Muscle of leg (tissue), 11 donors: ENCODE data around the gene RBP2. TPM values are rescaled to one million over a fixed set of nuclear protein-coding genes. Genes with fewer than 3 reads are reported as not detected.

Source experiments
- DNase-seq: peaks from one replicate; pipeline ENCODE4 v3.0.0; 2013
- H3K27ac ChIP-seq: one replicate; pipeline ENCODE4 v1.5.1; 2013; ENCODE audit warnings: mild to moderate bottlenecking, low read length, control low read depth
- H3K27me3 ChIP-seq: one replicate; pipeline ENCODE4 v1.6.1; 2013; ENCODE audit warnings: low read length; ENCODE audit not compliant: control insufficient read depth, insufficient read depth
- H3K36me3 ChIP-seq: one replicate; pipeline ENCODE4 v1.6.1; 2013; ENCODE audit warnings: low read length; ENCODE audit not compliant: control insufficient read depth, insufficient read depth
- H3K4me1 ChIP-seq: one replicate; pipeline ENCODE4 v1.6.1; 2013; ENCODE audit warnings: low read length; ENCODE audit not compliant: control insufficient read depth, insufficient read depth
- H3K4me3 ChIP-seq: one replicate; pipeline ENCODE4 v1.5.1; 2013; ENCODE audit warnings: low read length, control low read depth
- H3K9me3 ChIP-seq: replicated peaks from 2 replicates; pipeline ENCODE4 v1.6.1; 2013; ENCODE audit warnings: low read depth, low read length; ENCODE audit not compliant: control insufficient read depth
- WGBS: methylation state at CpG from one replicate; pipeline ENCODE4 v1.1.5; 2013; ENCODE audit warnings: missing lambda C conversion rate; ENCODE audit not compliant: insufficient coverage; 5-methylcytosine and 5-hydroxymethylcytosine counted together
- polyA plus RNA-seq, 8 donors: library from polyadenylated mRNA; unstranded; fragments of 120-200 nt; gene quantifications; one replicate each; pipeline versions ENCODE4 v1.2.1 to v1.2.3, GENCODE V29; 2013; ENCODE audit warnings: inconsistent platforms in 1 of 8, low replicate concordance in 1 of 8; ENCODE audit not compliant: insufficient read length in 8 of 8, insufficient read depth in 1 of 8
- total RNA-seq: library from RNA; stranded (reverse); fragments of 120-200 nt; gene quantifications from one replicate; pipeline ENCODE4 v1.2.4, GENCODE V29; 2013

Gene RBP2
- total and polyA plus RNA-seq, 9 donors, result 0.41 to 81.1 (median 1.4) TPM; not detected in 4

DNA sequence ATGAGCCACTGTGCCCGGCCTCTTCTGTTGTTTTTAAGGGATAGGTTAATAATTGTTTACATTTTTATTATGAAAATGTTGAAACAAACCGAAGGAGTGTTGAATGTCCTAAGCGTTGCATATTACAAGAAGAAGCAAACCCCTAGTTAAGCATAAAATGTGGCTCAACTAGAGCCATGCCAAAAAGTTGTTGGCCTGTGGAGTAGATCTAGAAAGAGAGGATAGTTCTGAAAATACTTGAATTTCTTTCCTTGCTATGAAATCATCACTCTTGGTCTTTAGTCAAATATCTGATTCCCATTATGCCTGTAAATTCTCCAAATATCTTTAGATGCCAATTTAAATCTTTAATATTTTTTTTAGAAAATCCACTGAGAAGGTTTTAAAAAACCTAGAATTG lies 12.8 kb downstream of the RBP2 start:
- peak; percentile 88 for DNase-seq
- H3K4me3 ChIP-seq, result no peak overlapping the region
- WGBS, result no CpG with 5 or more reads among the region's 3 CpGs
- no peaks in the 10 kb centered on the region for H3K36me3 ChIP-seq
- H3K4me1 ChIP-seq, result peaks cover 5% of the 10 kb centered on the region
- H3K27ac ChIP-seq, result no peak overlapping the region
- no peaks in the 10 kb centered on the region for H3K27me3 ChIP-seq
- no peaks in the 10 kb centered on the region for H3K9me3 ChIP-seq

DNA sequence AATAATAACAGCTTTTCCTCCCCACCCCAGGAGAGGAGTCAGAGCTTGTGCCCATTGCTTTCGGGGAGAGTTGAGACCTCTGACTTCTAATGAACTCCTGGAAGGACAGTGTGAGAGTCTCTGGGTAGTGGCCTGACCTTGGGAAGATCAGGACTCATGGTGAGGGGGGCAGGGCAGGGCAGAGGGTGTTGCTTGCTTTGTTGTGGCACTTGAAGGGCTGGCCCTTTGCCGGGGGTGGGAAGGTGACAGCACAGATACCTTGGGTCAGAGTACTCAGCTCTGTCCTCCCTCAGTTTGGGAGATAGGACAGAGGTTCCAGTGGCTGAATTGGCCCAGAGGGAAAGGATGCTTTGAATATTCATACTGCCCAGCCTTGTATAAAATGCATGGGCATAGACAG lies 15.8 kb downstream of the RBP2 start:
- Histone ChIP-seq H3K4me3 (no peak overlapping the region), H3K27me3 (no peaks in the 10 kb centered on the region), H3K4me1 (peaks cover 8% of the 10 kb centered on the region), H3K36me3 (no peaks in the 10 kb centered on the region), H3K9me3 (no peaks in the 10 kb centered on the region), H3K27ac (peak overlapping the region; percentile 7)
- DNase-seq, result no peak
- WGBS, result 68% methylated on average over 2 of the region's 2 CpGs

DNA sequence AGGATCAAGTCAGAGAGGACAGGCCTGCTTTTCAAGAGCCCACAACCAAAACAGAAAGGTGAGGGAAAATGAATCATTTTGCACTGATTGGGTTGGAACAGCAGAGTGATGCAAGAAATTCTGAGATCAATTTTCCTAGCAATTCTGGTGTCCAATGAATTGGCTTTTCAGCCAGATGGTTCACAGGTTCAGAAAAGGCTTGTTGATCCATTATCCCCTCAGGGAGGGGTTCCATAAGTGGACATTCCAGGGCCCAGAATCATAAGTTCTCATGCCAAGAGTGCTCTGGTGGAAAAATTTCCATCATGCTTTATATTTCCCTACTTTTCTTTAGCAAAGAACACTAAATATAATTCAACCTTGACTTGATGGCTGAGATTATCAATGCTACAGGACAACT lies 16.2 kb downstream of the RBP2 start:
- Histone ChIP-seq H3K4me1 (peaks cover 8% of the 10 kb centered on the region), H3K27me3 (no peaks in the 10 kb centered on the region), H3K27ac (peak overlapping the region; percentile 7), H3K9me3 (no peaks in the 10 kb centered on the region), H3K36me3 (no peaks in the 10 kb centered on the region), H3K4me3 (no peak overlapping the region)
- peak; percentile 81 for DNase-seq

DNA sequence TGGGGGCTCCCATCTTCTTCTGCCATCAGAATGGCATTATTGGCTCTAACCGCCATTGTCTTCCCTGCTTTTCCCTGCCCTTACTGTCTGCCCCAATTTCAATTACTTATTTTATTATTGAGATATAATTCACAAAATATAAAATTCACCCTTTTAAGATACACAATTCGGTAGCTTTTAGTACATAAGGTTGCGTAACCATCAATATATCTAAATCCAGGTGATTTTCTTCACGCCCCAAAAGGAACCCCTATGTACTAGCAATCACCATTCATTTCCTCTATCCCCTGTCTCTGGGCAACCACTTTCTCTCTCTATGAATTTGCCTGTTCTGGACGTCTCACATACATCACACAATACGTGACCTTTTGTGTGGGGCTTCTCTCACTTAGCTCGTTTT lies 18.0 kb downstream of the RBP2 start:
- Histone ChIP-seq H3K27me3 (no peaks in the 10 kb centered on the region), H3K27ac (no peak overlapping the region)
- 82% methylated on average over 6 of the region's 7 CpGs for WGBS

DNA sequence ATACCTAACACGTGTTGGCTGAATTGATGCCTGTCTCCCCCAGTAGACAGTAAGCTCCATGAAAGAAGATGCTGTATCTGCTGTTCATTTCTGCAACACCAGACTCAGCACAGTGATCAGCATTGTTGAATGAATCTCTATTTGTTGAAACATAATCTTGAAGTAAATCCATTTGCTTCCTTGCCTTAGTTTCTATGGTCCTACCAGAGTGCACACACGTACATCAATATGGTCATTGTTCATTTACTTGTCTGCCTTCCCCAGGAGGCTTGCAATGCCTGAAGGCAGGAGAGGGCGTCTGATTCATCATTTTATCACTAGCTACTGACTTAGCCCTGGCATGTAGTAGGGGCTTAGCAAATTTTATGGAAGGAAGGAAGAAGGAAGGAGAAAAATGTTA lies 19.2 kb downstream of the RBP2 start:
- WGBS, result no CpG with 5 or more reads among the region's 3 CpGs

More for the DNA sequence above, 18.0 kb downstream of the RBP2 start:
- Histone ChIP-seq H3K4me3 (no peak overlapping the region), H3K9me3 (no peaks in the 10 kb centered on the region), H3K4me1 (peaks cover 14% of the 10 kb centered on the region), H3K36me3 (no peaks in the 10 kb centered on the region)
- DNase-seq, result no peak

DNA sequence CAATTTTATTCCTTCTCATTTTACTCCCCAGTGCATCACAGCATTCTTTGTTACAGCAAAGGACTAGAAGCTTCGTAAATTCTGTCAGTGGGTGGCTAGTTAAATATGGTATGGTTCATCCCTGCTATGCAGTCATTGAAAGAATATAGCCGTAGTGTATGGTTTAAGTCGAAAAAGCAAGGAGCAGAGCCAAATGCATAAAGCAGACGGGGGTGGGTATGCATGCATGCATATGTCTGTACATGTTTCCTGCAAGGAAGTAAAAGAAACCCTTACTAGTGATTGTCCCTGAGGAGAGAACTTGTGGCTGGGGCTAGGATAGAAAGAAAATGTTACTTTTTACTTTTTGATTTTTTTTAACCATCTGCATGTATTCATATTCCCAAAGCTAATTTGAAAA lies 19.9 kb downstream of the RBP2 start:
- H3K4me3 ChIP-seq, result no peak overlapping the region
- no peaks in the 10 kb centered on the region for H3K27me3 ChIP-seq
- H3K9me3 ChIP-seq, result no peaks in the 10 kb centered on the region
- 20% methylated on average over 4 of the region's 4 CpGs for WGBS
- H3K4me1 ChIP-seq, result peaks cover 14% of the 10 kb centered on the region
- H3K27ac ChIP-seq, result no peak overlapping the region
- no peaks in the 10 kb centered on the region for H3K36me3 ChIP-seq
- peak; percentile 29 for DNase-seq

More for the DNA sequence above, 19.2 kb downstream of the RBP2 start:
- H3K36me3 ChIP-seq, result no peaks in the 10 kb centered on the region
- H3K27ac ChIP-seq, result no peak overlapping the region
- H3K27me3 ChIP-seq, result no peaks in the 10 kb centered on the region
- H3K4me3 ChIP-seq, result no peak overlapping the region
- H3K9me3 ChIP-seq, result no peaks in the 10 kb centered on the region
- DNase-seq, result no peak
- peaks cover 14% of the 10 kb centered on the region for H3K4me1 ChIP-seq

DNA sequence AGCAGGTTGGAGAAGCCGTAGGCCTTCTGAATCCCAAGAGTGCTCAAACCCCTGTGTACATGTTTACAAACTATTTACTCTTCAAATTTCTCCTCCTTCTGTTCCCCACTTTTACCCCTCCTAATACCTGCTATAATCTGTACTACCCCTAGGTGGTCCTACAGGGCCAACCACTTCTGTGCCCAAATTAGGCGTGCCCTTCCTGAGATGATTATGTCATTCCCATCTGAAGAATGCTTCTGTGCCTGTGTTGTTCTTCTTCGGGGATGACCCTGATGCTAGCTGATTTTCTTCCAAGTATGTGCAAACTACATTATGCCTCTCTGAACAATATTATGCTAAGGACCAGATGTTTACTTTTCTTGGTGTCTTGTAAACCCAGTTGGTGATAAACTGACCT lies 20.5 kb downstream of the RBP2 start:
- Histone ChIP-seq H3K36me3 (no peaks in the 10 kb centered on the region), H3K9me3 (no peaks in the 10 kb centered on the region), H3K4me3 (no peak overlapping the region), H3K4me1 (peaks cover 14% of the 10 kb centered on the region), H3K27me3 (no peaks in the 10 kb centered on the region), H3K27ac (no peak overlapping the region)
- WGBS, result 38% methylated on average over 1 of the region's 3 CpGs
- DNase-seq, result peak; percentile 42

DNA sequence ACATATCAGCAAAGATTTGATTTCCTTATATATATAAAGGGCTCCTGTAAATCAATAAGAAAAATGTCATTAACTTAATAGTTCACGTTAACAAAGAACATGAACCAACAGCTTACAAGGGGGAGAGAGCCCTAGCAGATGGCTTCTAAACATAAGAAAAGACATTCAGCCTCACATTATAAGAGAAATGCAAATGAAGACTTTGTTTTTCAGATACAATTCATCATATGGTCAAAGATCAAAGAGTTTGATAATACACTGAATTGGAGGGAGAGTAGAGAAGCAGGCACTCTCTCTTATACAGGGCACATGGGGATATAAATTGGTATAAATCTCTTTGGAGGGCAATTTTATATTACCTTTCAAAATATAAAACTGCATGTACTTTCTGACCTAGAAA lies 21.1 kb downstream of the RBP2 start:
- no CpG with 5 or more reads among the region's 1 CpG for WGBS
- H3K4me3 ChIP-seq, result no peak overlapping the region
- H3K4me1 ChIP-seq, result peaks cover 9% of the 10 kb centered on the region
- no peak for DNase-seq
- H3K27me3 ChIP-seq, result no peaks in the 10 kb centered on the region
- no peaks in the 10 kb centered on the region for H3K9me3 ChIP-seq
- H3K36me3 ChIP-seq, result no peaks in the 10 kb centered on the region
- no peak overlapping the region for H3K27ac ChIP-seq

DNA sequence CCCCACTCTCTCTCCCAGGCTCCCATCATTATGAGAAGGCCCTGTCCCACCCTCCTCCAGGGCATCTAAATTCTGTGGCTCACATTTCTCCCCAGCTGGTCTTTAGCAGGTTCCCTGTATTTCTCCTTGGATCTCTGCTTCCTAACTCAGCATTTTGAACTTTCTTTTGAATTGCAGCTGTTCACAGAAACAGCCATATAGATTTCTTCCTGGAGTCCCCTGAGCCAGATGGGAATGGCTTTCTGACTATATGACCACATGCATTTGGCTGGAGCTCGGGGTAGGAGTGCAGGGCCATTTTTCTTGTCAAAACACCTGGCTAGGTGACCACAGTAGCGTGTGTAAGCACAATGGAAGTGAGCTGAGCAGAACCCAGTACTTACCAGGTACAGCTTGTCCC lies 22.0 kb downstream of the RBP2 start:
- Histone ChIP-seq H3K4me1 (peaks cover 9% of the 10 kb centered on the region), H3K36me3 (no peaks in the 10 kb centered on the region), H3K9me3 (no peaks in the 10 kb centered on the region), H3K4me3 (no peak overlapping the region), H3K27me3 (no peaks in the 10 kb centered on the region), H3K27ac (no peak overlapping the region)
- peak; percentile 56 for DNase-seq
- WGBS, result no CpG with 5 or more reads among the region's 2 CpGs

DNA sequence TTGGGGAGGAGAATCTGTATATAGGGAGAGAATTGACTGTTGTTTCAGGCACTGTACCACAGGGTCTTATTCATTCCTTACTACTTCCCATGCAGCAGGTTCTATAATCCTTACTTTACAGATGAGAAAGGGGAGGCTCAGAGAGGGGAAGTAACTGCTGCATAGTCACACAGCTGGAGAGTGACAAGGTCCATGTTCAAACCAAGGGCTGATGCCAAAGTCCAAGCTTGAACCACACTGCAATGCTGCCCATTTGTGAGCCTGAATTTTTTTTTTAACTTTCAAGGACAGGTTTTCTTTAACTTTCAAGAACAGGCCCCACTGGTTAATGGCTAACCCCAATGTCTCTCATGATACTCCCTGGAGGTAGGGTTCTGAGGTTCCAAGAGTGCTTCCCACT lies 26.2 kb downstream of the RBP2 start:
- H3K27ac ChIP-seq, result no peak overlapping the region
- DNase-seq, result no peak
- no peak overlapping the region for H3K4me3 ChIP-seq
- peaks cover 9% of the 10 kb centered on the region for H3K4me1 ChIP-seq
- H3K27me3 ChIP-seq, result no peaks in the 10 kb centered on the region
- H3K36me3 ChIP-seq, result no peaks in the 10 kb centered on the region
- no peaks in the 10 kb centered on the region for H3K9me3 ChIP-seq

DNA sequence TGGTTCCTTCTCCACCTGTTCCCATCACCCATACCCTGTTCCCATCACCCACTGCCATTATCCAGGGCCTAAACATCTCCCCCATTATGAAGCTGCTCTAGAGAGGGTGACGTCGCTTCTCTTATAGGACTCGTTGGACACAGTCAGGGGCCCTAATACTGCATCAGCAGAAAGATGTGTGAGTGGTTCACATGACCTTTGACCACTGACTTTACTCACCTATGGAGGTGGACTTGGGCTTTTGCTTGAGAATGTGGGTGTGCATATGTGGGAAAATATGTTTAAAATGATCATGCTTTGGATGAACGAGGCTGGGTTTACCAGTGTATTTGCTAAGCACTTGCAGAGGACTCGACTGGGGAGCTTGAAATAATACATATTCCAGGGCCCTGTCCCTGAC lies 26.8 kb downstream of the RBP2 start:
- no peak for DNase-seq
- peaks cover 7% of the 10 kb centered on the region for H3K4me1 ChIP-seq
- H3K9me3 ChIP-seq, result no peaks in the 10 kb centered on the region
- H3K27ac ChIP-seq, result no peak overlapping the region
- H3K4me3 ChIP-seq, result no peak overlapping the region
- H3K27me3 ChIP-seq, result no peaks in the 10 kb centered on the region
- 100% methylated on average over 1 of the region's 5 CpGs for WGBS
- H3K36me3 ChIP-seq, result no peaks in the 10 kb centered on the region
